ENCODE results near the gene ATG4D.
A peak's percentile ranks its signal among the peaks of the same experiment; 100 is the strongest.

The ATG4D gene

DNA sequence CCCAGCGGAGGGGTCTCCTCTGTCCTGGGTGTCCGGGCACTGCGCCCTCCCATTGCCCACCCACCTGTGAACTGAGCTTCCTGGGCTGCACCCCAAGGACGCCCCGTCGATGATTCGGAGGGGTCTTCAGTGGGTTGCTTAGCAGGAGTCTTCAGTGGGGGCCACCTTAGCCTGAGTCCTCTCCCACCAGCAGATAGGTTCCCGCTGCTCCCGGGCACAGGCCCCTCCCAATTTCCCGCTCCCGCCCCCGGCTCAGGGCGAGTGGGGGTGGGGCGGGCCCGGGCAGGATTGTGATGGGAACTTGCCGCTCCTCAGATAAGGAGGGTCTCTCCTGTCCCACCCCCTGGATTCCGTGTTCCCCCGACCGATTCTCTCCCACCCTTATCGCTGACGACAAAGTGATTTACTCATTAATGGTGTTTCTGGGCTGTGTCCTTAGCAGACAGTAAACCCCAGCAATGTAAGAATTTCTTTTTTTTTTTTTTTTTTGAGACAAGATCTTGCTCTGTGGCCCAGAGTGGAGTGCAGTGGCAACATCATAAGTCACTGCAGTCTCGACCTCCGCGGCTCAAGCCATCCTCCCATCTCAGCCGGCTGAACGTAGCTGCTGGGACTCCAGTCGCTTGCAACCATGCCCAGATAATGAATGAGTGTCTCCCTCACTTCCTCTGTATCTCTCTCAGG, 25.8 kb upstream of the ATG4D start (continued):
- TF ChIP-seq, protein P1, sequence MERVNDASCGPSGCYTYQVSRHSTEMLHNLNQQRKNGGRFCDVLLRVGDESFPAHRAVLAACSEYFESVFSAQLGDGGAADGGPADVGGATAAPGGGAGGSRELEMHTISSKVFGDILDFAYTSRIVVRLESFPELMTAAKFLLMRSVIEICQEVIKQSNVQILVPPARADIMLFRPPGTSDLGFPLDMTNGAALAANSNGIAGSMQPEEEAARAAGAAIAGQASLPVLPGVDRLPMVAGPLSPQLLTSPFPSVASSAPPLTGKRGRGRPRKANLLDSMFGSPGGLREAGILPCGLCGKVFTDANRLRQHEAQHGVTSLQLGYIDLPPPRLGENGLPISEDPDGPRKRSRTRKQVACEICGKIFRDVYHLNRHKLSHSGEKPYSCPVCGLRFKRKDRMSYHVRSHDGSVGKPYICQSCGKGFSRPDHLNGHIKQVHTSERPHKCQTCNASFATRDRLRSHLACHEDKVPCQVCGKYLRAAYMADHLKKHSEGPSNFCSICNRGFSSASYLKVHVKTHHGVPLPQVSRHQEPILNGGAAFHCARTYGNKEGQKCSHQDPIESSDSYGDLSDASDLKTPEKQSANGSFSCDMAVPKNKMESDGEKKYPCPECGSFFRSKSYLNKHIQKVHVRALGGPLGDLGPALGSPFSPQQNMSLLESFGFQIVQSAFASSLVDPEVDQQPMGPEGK (tag by site-specific recombination; IDR thresholded peaks at IDR 0.05), result peak; percentile 90
- TF ChIP-seq ZNF366 (tag by site-specific recombination; conservative IDR thresholded peaks at IDR 0.05), result peak; percentile 56
- TF ChIP-seq ZFHX2 (tag by site-specific recombination; conservative IDR thresholded peaks at IDR 0.05), result peak; percentile 54
- TF ChIP-seq, protein P2, sequence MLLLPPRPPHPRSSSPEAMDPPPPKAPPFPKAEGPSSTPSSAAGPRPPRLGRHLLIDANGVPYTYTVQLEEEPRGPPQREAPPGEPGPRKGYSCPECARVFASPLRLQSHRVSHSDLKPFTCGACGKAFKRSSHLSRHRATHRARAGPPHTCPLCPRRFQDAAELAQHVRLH (tag by site-specific recombination; IDR thresholded peaks at IDR 0.05), result no peak
- no peak for TF ChIP-seq ZNF404 (tag by site-specific recombination; IDR thresholded peaks at IDR 0.05)
- TF ChIP-seq ZNF791 (tag by site-specific recombination; IDR thresholded peaks at IDR 0.05), result no peak
- no peak; the same call in 1 of the 2 replicates for TF ChIP-seq ZBTB7A (tag by site-specific recombination; IDR thresholded peaks at IDR 0.05; ENCODE audit: low read depth)
- peak; percentile 73 for TF ChIP-seq EGR2 (tag by site-specific recombination; IDR thresholded peaks at IDR 0.05; ENCODE audit: low read depth)
- TF ChIP-seq, protein P3, sequence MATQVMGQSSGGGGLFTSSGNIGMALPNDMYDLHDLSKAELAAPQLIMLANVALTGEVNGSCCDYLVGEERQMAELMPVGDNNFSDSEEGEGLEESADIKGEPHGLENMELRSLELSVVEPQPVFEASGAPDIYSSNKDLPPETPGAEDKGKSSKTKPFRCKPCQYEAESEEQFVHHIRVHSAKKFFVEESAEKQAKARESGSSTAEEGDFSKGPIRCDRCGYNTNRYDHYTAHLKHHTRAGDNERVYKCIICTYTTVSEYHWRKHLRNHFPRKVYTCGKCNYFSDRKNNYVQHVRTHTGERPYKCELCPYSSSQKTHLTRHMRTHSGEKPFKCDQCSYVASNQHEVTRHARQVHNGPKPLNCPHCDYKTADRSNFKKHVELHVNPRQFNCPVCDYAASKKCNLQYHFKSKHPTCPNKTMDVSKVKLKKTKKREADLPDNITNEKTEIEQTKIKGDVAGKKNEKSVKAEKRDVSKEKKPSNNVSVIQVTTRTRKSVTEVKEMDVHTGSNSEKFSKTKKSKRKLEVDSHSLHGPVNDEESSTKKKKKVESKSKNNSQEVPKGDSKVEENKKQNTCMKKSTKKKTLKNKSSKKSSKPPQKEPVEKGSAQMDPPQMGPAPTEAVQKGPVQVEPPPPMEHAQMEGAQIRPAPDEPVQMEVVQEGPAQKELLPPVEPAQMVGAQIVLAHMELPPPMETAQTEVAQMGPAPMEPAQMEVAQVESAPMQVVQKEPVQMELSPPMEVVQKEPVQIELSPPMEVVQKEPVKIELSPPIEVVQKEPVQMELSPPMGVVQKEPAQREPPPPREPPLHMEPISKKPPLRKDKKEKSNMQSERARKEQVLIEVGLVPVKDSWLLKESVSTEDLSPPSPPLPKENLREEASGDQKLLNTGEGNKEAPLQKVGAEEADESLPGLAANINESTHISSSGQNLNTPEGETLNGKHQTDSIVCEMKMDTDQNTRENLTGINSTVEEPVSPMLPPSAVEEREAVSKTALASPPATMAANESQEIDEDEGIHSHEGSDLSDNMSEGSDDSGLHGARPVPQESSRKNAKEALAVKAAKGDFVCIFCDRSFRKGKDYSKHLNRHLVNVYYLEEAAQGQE (tag by site-specific recombination; IDR thresholded peaks at IDR 0.05), result no peak
- TF ChIP-seq, protein P4, sequence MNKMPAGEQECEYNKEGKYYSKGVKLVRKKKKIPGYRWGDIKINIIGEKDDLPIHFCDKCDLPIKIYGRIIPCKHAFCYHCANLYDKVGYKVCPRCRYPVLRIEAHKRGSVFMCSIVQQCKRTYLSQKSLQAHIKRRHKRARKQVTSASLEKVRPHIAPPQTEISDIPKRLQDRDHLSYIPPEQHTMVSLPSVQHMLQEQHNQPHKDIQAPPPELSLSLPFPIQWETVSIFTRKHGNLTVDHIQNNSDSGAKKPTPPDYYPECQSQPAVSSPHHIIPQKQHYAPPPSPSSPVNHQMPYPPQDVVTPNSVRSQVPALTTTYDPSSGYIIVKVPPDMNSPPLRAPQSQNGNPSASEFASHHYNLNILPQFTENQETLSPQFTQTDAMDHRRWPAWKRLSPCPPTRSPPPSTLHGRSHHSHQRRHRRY (tag by site-specific recombination; IDR thresholded peaks at IDR 0.05), result no peak
- TF ChIP-seq HOXA7 (CRISPR knock-in tag; IDR thresholded peaks at IDR 0.05; ENCODE audit: borderline replicate concordance), result no peak
- TF ChIP-seq, protein P5, sequence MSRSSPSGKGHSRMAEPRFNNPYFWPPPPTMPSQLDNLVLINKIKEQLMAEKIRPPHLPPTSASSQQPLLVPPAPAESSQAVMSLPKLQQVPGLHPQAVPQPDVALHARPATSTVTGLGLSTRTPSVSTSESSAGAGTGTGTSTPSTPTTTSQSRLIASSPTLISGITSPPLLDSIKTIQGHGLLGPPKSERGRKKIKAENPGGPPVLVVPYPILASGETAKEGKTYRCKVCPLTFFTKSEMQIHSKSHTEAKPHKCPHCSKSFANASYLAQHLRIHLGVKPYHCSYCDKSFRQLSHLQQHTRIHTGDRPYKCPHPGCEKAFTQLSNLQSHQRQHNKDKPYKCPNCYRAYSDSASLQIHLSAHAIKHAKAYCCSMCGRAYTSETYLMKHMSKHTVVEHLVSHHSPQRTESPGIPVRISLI (tag by site-specific recombination; IDR thresholded peaks at IDR 0.05), result peak; percentile 92
- TF ChIP-seq ZNF354C (tag by site-specific recombination; IDR thresholded peaks at IDR 0.05; ENCODE audit: borderline replicate concordance, low read depth), result no peak
- TF ChIP-seq, protein P6, sequence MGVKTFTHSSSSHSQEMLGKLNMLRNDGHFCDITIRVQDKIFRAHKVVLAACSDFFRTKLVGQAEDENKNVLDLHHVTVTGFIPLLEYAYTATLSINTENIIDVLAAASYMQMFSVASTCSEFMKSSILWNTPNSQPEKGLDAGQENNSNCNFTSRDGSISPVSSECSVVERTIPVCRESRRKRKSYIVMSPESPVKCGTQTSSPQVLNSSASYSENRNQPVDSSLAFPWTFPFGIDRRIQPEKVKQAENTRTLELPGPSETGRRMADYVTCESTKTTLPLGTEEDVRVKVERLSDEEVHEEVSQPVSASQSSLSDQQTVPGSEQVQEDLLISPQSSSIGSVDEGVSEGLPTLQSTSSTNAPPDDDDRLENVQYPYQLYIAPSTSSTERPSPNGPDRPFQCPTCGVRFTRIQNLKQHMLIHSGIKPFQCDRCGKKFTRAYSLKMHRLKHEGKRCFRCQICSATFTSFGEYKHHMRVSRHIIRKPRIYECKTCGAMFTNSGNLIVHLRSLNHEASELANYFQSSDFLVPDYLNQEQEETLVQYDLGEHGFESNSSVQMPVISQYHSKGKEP (tag by site-specific recombination; IDR thresholded peaks at IDR 0.05), result no peak
- TF ChIP-seq ZNF510 (tag by site-specific recombination; IDR thresholded peaks at IDR 0.05; ENCODE audit: insufficient replicate concordance), result no peak
- TF ChIP-seq, protein P7, sequence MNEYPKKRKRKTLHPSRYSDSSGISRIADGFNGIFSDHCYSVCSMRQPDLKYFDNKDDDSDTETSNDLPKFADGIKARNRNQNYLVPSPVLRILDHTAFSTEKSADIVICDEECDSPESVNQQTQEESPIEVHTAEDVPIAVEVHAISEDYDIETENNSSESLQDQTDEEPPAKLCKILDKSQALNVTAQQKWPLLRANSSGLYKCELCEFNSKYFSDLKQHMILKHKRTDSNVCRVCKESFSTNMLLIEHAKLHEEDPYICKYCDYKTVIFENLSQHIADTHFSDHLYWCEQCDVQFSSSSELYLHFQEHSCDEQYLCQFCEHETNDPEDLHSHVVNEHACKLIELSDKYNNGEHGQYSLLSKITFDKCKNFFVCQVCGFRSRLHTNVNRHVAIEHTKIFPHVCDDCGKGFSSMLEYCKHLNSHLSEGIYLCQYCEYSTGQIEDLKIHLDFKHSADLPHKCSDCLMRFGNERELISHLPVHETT (tag by site-specific recombination; IDR thresholded peaks at IDR 0.05), result peak; percentile 83
- TF ChIP-seq ZNF521 (tag by site-specific recombination; IDR thresholded peaks at IDR 0.05), result no peak
- TF ChIP-seq FEZF1 (tag by site-specific recombination; IDR thresholded peaks at IDR 0.05), result no peak
- TF ChIP-seq, protein P8, sequence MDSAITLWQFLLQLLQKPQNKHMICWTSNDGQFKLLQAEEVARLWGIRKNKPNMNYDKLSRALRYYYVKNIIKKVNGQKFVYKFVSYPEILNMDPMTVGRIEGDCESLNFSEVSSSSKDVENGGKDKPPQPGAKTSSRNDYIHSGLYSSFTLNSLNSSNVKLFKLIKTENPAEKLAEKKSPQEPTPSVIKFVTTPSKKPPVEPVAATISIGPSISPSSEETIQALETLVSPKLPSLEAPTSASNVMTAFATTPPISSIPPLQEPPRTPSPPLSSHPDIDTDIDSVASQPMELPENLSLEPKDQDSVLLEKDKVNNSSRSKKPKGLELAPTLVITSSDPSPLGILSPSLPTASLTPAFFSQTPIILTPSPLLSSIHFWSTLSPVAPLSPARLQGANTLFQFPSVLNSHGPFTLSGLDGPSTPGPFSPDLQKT (IDR thresholded peaks at IDR 0.05; ENCODE audit: borderline replicate concordance, low read depth, low read length), result no peak
- TF ChIP-seq, protein P9, sequence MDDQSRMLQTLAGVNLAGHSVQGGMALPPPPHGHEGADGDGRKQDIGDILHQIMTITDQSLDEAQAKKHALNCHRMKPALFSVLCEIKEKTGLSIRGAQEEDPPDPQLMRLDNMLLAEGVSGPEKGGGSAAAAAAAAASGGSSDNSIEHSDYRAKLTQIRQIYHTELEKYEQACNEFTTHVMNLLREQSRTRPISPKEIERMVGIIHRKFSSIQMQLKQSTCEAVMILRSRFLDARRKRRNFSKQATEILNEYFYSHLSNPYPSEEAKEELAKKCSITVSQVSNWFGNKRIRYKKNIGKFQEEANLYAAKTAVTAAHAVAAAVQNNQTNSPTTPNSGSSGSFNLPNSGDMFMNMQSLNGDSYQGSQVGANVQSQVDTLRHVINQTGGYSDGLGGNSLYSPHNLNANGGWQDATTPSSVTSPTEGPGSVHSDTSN (CRISPR knock-in tag; IDR thresholded peaks at IDR 0.05), result no peak
- TF ChIP-seq, protein P10, sequence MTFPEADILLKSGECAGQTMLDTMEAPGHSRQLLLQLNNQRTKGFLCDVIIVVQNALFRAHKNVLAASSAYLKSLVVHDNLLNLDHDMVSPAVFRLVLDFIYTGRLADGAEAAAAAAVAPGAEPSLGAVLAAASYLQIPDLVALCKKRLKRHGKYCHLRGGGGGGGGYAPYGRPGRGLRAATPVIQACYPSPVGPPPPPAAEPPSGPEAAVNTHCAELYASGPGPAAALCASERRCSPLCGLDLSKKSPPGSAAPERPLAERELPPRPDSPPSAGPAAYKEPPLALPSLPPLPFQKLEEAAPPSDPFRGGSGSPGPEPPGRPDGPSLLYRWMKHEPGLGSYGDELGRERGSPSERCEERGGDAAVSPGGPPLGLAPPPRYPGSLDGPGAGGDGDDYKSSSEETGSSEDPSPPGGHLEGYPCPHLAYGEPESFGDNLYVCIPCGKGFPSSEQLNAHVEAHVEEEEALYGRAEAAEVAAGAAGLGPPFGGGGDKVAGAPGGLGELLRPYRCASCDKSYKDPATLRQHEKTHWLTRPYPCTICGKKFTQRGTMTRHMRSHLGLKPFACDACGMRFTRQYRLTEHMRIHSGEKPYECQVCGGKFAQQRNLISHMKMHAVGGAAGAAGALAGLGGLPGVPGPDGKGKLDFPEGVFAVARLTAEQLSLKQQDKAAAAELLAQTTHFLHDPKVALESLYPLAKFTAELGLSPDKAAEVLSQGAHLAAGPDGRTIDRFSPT (tag by site-specific recombination; IDR thresholded peaks at IDR 0.05), result peak; percentile 81; the same call in 1 of the 2 replicates
- TF ChIP-seq ZFP69B (tag by site-specific recombination; IDR thresholded peaks at IDR 0.05), result no peak
